ENCODE data around the gene KREMEN1.
A peak's percentile ranks its signal among the peaks of the same experiment; 100 is the strongest.
"Not testable (repeated sequence)": the region's sequence is repeated elsewhere in the genome, so short reads cannot be mapped to it uniquely, and the experiment has no call there.

The KREMEN1 gene

GRCh38 chr22:29109822-29110221 is 37.0 kb downstream of the KREMEN1 start:
- no peak for DNase-seq

- no peak for DNase-seq
These were observed 38.1 kb downstream of the KREMEN1 start for GRCh38 chr22:29110946-29111345.

DNA sequence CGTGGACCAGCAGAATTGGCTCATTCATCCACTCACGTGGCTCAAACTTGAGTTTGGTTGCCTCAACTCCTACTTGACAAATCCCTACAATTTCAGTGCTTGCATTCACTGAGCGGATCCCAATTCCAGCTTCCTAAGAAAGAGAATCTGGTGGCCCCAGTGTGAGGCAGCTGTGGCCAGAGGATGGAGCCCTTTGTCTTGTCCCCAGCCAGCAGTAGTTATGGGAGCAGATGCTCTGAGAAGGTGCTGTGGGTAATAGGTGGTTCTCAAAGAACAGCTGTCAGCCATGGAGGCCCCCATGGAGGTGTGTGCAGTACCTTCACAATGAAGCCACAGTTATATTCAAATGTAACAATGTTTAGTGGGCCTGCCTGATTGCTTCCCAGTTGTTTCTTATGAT is 39.3 kb downstream of the KREMEN1 start:
- DNase-seq: no peak

- no peak for DNase-seq
These were observed 39.8 kb downstream of the KREMEN1 start for GRCh38 chr22:29112681-29113080.

GRCh38 chr22:29113319-29113718 is 40.5 kb downstream of the KREMEN1 start:
- no peak for DNase-seq

- DNase-seq: no peak
These were observed 41.6 kb downstream of the KREMEN1 start for GRCh38 chr22:29114392-29114791.

- no peak for DNase-seq
These were observed 43.0 kb downstream of the KREMEN1 start for GRCh38 chr22:29115682-29116288.

DNA sequence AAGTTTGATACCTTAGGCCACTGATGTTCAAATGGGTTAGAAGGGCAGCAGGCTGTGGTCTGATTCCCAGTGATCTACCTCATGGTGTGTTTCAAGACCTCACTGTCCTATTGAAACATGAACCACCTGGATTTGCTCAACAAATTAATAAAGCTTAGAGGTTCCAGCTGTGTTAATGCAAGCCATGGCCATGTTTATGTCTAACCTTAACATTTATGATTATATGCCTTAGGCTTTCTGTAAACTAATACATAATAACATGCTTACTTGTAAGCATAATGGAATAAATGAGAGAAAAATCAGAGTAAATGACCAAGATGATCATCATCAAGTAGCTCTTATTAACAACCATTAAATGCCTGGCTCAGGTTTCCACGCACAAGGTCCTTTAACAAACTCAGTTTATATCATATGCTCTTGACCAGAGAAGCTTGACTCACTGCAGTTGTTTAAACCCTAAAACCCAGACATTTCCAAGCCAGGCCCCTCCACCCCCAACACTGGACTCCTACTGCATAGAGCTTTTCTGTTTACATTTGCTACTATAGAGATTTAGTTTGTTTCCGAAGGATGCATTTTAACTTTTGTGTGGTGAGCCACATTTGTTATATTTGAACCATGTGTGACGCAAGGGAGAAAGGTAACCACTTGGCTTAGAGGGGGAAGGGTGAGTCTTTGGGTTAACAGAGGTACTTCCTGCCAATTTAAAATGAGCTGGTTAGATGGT is 43.7 kb downstream of the KREMEN1 start:
- DNase-seq: no peak

- DNase-seq: peak; percentile 56 to 63
These were observed 45.1 kb downstream of the KREMEN1 start for GRCh38 chr22:29117799-29118477.

DNA sequence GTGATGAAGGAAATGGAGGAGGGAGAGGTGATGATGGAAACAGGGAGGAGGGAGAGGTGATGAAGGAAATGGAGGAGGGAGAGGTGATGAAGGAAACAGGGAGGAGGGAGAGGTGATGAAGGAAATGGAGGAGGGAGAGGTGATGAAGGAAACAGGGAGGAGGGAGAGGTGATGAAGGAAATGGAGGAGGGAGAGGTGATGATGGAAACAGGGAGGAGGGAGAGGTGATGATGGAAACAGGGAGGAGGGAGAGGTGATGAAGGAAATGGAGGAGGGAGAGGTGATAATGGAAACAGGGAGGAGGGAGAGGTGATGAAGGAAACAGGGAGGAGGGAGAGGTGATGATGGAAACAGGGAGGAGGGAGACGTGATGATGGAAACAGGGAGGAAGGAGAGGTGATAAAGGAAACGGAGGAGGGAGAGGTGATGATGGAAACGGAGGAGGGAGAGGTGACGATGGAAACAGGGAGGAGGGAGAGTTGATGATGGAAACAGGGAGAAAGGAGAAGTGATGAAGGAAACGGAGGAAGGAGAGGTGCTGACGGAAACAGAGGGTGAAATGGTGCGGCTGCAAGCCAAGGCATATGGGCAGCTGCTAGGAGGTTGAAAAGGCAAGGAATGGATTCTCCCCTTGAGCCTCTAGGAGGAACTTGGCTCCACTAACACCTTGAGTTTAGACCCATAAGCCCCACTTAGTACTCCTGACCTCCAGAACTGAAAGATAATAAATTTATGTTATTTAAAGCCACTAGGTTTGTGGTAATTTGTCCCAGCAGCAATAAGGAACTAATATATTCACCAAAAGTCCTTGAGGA is 47.5 kb downstream of the KREMEN1 start:
- DNase-seq: not testable (repeated sequence)

DNA sequence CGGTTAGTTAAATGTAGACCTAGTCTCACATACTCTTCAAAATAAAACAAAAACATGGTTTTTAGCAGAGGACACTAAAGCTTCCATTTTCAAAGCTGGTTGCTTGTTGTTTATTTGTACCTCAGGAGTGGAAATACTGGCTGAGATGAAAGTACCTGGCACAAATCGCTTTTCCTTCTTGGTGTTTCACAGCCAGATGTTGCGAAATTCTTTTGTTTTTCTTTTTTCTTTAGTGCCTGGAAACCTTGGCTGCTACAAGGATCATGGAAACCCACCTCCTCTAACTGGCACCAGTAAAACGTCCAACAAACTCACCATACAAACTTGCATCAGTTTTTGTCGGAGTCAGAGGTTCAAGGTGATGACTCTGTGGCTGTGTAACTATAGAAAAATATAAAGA is 48.3 kb downstream of the KREMEN1 start:
- DNase-seq: no peak

DNA sequence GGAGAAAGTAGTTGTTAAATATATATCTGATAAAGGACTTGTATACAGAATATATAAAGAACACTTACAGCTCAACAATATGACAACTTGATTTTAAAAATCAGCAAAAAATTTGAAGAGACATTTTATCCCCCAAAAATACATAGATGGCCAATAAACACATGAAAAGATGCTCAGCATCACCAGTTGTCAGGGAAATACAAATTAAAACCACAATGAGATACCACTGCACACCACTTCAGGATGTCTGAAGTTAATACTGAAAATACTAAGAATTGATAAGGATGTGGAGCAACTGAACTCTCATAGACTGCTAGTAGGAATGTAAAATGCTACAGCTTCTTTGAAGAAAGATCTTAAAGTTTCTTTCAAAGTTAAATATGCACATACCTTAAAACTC is 49.2 kb downstream of the KREMEN1 start:
- no peak for DNase-seq

DNA sequence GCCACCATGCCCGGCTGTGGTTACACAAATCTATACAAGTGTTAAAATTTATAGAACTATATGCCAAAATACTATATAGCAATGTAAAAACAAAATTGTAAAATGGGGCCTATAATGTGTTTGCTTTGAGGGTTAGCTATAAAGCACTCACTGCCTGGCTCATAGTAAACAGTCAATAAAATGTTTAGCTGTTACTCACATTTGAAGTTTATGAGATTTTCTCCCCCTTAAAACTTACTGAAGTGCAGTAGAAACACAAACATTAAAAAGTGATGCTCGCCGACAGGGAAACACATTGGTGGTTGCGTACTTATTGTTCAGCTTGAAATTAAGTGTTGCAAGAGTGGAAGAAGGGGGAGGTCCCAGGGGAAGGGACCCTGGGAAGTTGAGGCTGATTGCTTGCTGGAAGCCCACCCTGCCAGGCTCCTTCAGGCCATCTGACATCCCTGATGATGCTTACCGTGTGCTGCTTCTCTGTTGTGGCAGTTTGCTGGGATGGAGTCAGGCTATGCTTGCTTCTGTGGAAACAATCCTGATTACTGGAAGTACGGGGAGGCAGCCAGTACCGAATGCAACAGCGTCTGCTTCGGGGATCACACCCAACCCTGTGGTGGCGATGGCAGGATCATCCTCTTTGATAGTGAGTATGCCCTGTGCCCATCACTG is 52.1 kb downstream of the KREMEN1 start:
- DNase-seq: no peak

DNA sequence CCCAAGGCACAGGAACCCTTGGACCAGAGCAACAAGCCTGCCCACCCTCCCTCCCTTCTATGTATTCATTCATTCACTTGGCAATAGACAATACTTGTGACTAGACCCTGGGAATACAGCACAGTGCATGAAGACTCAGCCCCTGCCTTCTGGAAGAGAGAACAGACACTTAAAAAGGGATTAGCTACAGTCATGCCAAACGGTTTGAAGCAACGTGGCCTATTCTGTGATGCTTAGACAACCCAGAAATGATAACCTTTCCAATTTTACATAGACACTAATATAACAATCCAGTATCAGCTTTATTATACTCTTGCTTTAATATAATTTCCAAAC is 52.6 kb downstream of the KREMEN1 start:
- DNase-seq: no peak

DNA sequence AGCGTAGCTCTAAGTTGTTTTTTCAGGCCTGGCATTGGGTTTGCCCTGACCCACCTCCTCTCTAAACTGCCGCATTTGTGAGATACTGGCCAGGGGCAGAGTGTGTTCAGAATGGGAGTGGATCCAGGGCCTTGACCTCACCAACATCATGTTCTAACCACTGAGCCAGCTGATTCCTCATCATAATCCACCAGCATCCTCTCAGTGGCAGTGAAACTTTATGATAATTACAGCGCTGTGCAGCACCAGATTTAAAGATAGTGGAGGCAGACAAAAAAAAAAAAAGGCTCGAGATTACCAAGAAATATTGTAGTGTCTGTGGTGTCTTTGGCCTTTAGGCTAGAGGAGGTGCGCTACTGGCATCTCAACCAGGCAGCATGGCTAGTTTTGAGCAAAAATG is 53.0 kb downstream of the KREMEN1 start:
- no peak for DNase-seq

DNA sequence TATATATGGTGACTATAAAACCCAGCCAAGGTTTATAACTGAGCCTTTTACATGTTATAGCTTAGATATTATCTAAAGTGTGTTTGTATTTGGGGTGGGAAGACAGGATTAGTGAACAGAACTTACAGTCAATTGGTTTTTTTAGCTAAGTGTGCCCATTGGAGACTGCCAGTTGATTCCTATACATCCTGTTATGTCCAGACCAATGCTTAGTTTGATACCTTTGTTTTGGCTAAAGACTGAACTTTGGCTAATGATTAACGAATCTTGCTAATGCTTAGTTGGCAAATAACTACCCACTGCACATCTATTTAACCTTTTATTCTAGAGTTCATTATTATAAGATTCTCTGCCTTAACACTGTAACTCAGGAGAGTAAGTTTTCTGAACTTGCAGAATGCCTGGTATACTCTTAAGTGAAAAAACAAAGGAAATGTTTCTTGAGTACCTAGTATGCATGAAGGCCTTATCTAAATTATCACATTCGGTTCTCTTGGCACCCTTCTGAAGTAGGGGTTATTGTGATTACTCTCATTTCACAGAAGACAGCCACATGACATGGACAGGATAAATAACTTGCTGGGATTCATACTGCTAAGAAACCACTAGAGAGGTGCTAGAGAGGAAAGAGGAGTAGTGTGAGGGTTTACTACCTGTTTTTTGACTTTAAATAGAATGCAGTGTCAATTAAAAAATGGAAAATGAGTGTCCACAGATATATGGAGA is 54.0 kb downstream of the KREMEN1 start:
- no peak for DNase-seq

DNA sequence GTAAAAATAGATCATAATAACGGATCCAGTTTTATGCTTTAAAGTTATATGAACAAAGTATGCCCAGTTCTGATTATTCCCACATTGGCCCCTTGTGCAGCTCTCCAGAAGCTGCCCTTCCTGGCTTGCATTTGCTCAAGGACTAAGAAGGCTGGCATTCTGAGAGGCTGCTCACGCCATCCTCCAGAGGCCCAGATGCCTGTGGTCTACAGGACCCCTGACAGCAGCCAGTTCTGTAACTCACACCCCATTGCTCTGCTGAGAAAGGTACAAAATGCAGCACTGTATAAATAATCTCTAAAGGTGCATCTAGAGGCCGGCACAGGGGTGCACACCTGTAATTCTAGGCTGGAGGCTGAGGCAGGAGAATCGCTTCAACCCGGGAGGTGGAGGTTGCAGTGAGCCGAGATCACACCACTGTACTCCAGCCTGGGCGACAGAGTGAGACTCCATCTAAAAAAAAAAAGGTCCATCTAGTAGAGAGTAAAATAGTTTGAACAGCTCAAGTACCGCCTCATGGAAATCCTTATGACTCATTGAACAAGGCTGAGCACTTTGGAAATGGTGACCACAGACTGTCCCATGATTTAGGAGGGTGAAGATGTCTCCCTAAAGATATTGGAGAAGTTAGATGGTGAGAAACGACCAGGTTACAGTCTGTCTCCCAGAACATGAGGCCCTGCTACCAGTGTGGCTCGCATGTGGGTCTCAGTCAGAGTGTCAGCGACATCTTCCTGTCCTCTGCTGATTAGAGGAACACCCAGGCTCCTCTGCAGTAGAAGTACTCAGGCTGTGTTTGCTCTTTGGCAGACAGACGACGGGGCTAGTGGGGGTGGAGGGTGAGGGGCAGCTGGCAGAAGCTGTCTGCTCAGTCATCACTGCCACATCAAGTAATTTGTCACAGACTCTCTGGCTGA is 56.3 kb downstream of the KREMEN1 start:
- DNase-seq: no peak

- DNase-seq: no peak
These were observed 56.9 kb downstream of the KREMEN1 start for GRCh38 chr22:29129808-29130140.

DNA sequence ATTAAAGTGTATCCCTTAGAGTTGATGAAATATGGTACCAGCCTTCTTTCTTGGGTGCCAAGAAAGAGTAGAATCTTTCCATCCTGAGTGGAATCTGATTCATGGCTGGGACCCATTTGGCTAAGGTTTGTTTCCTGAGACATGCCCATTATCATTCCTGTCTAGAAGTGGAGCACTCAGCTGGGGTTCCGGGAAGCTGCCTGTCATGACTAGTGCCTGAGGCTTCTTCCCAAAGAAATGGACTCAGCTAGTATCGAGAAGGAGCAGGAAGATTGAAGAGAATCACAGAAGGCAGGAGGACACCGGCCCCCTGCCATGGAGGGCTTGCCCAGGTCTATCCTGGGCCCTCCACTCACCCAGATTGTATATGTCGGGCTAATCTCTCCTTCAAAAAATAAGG is 57.6 kb downstream of the KREMEN1 start:
- no peak for DNase-seq

- no peak for DNase-seq
These were observed 60.8 kb downstream of the KREMEN1 start for GRCh38 chr22:29133603-29134133.

- DNase-seq: no peak
These were observed 61.6 kb downstream of the KREMEN1 start for GRCh38 chr22:29134448-29134847.

Measured in AML-193 (cell line).